NT2/D1 (cell line): ENCODE data around the gene ABCA13.
A peak's percentile ranks its signal among the peaks of the same experiment; 100 is the strongest.

Source experiments
- DNase-seq: peaks from one replicate; pipeline ENCODE4 v3.0.0-alpha.2; 2011; ENCODE audit warnings: low read depth, low spot score
- H3K27me3 ChIP-seq: 2 replicates; pipeline ENCODE4 v1.6.0; 2011; ENCODE audit warnings: mild to moderate bottlenecking; ENCODE audit not compliant: insufficient read length, insufficient read depth
- H3K36me3 ChIP-seq: 2 replicates; pipeline ENCODE4 v1.6.1; 2011; ENCODE audit warnings: mild to moderate bottlenecking, low read length, mixed read lengths; ENCODE audit not compliant: insufficient read depth, insufficient read length
- H3K4me1 ChIP-seq: 2 replicates; pipeline ENCODE4 v1.5.1; 2011; ENCODE audit not compliant: insufficient read depth, insufficient read length
- H3K4me3 ChIP-seq: 2 replicates; pipeline ENCODE4 v1.5.1; 2011; ENCODE audit warnings: low read depth; ENCODE audit not compliant: insufficient read length
- H3K9ac ChIP-seq: 2 replicates; pipeline ENCODE4 v1.6.0; 2011; ENCODE audit warnings: low read depth; ENCODE audit not compliant: insufficient read length
- H3K9me3 ChIP-seq: 2 replicates; pipeline ENCODE4 v1.5.1; 2011; ENCODE audit warnings: mild to moderate bottlenecking, low read length; ENCODE audit not compliant: insufficient read depth
- SUZ12 ChIP-seq: IDR thresholded peaks from 2 replicates; pipeline ENCODE4 v1.6.1; 2011; ENCODE audit not compliant: insufficient read length, insufficient read depth; ENCODE audit errors: extremely low read depth
- YY1 ChIP-seq: IDR thresholded peaks from 2 replicates; pipeline ENCODE4 v1.6.1; 2011; ENCODE audit not compliant: insufficient read length, insufficient read depth
- ZNF274 ChIP-seq: IDR thresholded peaks from 2 replicates; pipeline ENCODE4 v1.6.1; 2011; ENCODE audit warnings: mild to moderate bottlenecking, low read depth, low read length

Gene ABCA13, protein sequence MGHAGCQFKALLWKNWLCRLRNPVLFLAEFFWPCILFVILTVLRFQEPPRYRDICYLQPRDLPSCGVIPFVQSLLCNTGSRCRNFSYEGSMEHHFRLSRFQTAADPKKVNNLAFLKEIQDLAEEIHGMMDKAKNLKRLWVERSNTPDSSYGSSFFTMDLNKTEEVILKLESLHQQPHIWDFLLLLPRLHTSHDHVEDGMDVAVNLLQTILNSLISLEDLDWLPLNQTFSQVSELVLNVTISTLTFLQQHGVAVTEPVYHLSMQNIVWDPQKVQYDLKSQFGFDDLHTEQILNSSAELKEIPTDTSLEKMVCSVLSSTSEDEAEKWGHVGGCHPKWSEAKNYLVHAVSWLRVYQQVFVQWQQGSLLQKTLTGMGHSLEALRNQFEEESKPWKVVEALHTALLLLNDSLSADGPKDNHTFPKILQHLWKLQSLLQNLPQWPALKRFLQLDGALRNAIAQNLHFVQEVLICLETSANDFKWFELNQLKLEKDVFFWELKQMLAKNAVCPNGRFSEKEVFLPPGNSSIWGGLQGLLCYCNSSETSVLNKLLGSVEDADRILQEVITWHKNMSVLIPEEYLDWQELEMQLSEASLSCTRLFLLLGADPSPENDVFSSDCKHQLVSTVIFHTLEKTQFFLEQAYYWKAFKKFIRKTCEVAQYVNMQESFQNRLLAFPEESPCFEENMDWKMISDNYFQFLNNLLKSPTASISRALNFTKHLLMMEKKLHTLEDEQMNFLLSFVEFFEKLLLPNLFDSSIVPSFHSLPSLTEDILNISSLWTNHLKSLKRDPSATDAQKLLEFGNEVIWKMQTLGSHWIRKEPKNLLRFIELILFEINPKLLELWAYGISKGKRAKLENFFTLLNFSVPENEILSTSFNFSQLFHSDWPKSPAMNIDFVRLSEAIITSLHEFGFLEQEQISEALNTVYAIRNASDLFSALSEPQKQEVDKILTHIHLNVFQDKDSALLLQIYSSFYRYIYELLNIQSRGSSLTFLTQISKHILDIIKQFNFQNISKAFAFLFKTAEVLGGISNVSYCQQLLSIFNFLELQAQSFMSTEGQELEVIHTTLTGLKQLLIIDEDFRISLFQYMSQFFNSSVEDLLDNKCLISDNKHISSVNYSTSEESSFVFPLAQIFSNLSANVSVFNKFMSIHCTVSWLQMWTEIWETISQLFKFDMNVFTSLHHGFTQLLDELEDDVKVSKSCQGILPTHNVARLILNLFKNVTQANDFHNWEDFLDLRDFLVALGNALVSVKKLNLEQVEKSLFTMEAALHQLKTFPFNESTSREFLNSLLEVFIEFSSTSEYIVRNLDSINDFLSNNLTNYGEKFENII (N-terminal part only)

DNA sequence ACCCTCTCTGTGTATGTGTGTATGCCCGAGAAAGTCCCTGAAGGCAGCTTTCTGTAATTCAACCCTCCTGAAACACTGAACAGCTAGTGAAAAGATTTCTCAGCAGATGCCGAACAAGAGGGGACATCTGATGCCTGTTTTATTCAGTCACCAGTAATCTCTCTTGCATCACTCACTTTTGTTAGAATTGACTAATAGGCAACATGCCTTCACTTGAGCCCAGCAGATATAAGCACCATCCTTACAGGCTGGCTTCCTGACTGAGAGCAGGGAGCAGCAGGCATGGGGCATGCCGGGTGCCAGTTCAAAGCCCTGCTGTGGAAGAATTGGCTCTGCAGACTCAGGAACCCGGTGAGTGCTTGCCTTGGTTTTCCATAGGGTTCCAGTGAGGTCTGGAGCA is at the start of gene ABCA13:
ABCA13 (plus strand) TSS at position 257 of the 400 bp plus-strand sequence; CDS start at position 283, 26 bp downstream.
- no peak for TF ChIP-seq SUZ12
- no peak for TF ChIP-seq YY1
- TF ChIP-seq ZNF274 = no peak
- no peaks in the 10 kb centered on the region for H3K36me3 ChIP-seq
- no peak for DNase-seq
- no peak within 1 kb of the TSS for H3K9ac ChIP-seq
- H3K4me3 ChIP-seq = no peak within 1 kb of the TSS
- no peaks in the 10 kb centered on the region for H3K27me3 ChIP-seq
- H3K9me3 ChIP-seq = peaks cover 12% of the 10 kb centered on the region; the same call in 1 of the 2 replicates
- H3K4me1 ChIP-seq = no peaks in the 10 kb centered on the region

DNA sequence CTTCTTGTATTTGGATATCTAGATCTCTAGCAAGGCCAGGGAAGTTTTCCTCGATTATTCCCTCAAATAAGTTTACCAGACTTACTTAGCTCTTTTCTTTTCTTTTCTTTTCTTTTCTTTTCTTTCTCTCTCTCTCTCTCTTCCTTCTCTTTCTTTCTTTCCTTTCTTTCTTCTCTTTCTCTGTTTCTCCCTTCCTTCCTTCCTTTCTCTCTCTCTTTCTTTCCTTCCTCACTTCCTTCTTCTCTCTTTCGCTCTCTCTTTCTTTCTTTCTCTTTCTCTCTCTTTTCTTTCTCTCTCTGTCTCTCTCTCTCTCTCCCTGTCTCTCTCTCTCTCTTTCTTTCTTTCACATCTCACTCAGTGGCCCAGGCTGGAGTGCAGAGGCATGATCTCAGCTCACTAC is 45.2 kb upstream of the ABCA13 start:
- no peak for TF ChIP-seq YY1
- no peak for TF ChIP-seq ZNF274
- TF ChIP-seq SUZ12 = no peak
- Histone ChIP-seq H3K4me1 (peaks cover 2% of the 10 kb centered on the region), H3K27me3 (no peaks in the 10 kb centered on the region), H3K9me3 (0 out of 2 replicates have a peak, but pooled peaks cover 3% of the 10 kb centered on the region), H3K36me3 (no peaks in the 10 kb centered on the region), H3K9ac (no peak overlapping the region), H3K4me3 (no peak overlapping the region)
- DNase-seq = no peak

DNA sequence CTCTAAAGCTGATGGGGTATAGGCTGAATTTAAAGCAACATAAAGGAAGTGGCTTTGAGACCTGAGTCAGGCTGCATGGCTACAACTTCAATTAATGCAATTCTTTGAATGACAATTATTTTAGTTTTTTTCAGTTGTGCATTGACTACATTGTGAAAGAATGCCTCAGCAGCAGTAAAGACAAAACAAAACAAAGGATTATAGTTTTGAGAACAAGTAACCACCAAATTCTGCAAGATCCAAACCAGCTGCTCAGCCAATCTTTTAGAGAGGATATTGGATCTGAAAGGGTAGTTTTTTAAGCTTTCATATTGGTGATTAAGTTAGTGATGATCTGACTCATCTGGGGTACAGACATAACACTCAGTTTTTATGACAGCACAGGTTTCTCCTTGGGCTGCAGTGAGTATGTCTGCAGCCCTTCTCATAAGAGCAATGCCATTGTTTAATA is 40.6 kb upstream of the ABCA13 start:
- H3K9me3 ChIP-seq = peaks cover 5% of the 10 kb centered on the region; the same call in 1 of the 2 replicates
- H3K9ac ChIP-seq = no peak overlapping the region
- no peak for TF ChIP-seq SUZ12
- no peak for TF ChIP-seq ZNF274
- no peak for TF ChIP-seq YY1
- DNase-seq = no peak
- H3K4me1 ChIP-seq = peaks cover 2% of the 10 kb centered on the region
- H3K27me3 ChIP-seq = no peaks in the 10 kb centered on the region
- H3K36me3 ChIP-seq = no peaks in the 10 kb centered on the region
- H3K4me3 ChIP-seq = no peak overlapping the region

DNA sequence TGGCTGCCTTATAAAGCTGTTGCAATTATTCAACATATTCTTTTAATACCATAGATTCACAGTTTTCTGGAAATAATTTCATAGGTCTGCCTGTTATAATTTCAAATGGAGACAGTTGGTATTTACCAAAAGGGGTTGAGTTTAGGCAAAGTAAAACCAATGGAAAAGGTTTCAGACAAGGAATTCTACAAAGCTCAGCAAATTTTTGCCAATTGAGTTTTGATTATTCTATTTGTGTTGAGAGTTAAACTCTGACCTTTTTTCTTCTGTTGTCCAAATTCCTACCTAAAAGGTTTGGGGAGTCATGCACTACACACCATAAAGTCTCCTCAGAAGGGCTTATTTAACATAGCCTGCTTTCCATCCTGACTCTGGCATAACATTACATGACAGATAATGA is 38.5 kb upstream of the ABCA13 start:
- Histone ChIP-seq H3K27me3 (no peaks in the 10 kb centered on the region), H3K9me3 (peaks cover 15% of the 10 kb centered on the region), H3K9ac (no peak overlapping the region), H3K4me3 (no peak overlapping the region), H3K36me3 (no peaks in the 10 kb centered on the region), H3K4me1 (peaks cover 2% of the 10 kb centered on the region)
- DNase-seq = no peak
- TF ChIP-seq YY1 (no peak), SUZ12 (no peak), ZNF274 (no peak)

DNA sequence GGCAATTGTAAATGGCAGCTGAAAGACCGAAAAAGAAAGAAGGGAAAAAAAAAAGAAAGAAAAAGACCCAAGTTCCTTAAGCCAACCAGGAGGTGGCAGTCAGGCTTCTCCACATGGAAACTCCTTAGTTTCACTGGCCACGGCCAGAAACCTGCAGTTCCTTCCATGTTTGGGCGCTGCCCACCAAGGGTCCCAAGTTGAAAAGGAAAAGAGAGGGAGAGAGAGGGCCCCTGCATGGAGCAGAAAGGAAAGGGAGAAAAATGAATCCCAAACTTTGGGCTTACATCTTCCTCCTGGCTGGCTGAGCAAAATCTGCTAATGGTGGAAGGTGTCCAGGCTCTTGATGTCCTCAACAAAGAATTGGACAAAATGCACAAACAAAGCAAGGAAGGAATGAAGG is 31.8 kb upstream of the ABCA13 start:
- Histone ChIP-seq H3K36me3 (no peaks in the 10 kb centered on the region), H3K4me1 (no peaks in the 10 kb centered on the region), H3K4me3 (no peak overlapping the region), H3K27me3 (no peaks in the 10 kb centered on the region), H3K9me3 (peaks cover 57% of the 10 kb centered on the region), H3K9ac (no peak overlapping the region)
- no peak for TF ChIP-seq SUZ12
- TF ChIP-seq ZNF274 = no peak
- TF ChIP-seq YY1 = no peak
- peak; percentile 33 for DNase-seq

DNA sequence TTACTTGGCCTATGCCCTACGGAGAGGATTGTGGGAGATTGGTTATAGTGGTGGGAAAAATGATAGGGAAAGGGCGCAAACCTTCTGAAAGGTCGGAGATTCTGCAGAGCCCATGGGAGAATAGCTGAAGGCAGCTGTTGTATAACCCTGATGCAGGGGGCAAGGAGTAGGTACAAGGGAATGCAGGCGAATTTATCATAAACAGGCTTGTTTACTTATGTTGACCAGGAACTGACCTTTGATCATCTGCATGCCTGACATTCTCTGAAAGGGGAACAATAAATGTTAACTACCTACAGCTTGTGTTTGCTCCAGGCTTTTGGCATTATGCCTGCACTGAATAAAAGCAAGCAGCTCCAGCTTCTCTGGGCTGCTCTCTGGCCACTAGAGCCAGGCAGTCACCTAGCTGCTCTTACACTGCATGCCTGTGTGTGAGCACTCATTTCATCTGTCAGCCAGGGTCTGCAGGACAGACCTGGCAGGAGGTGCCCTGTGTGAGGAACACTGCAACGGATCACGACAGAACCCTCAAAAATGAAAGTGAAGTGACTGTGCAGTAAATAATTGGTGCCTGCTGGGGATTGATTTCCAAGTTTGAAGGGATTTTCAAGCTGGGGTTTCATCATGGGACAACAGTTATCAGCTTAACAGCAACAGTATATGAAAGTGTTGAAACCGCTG is 31.1 kb upstream of the ABCA13 start:
- H3K4me1 ChIP-seq = no peaks in the 10 kb centered on the region
- peaks cover 61% of the 10 kb centered on the region for H3K9me3 ChIP-seq
- H3K4me3 ChIP-seq = no peak overlapping the region
- H3K27me3 ChIP-seq = no peaks in the 10 kb centered on the region
- no peak overlapping the region for H3K9ac ChIP-seq
- no peak for DNase-seq
- no peaks in the 10 kb centered on the region for H3K36me3 ChIP-seq
- TF ChIP-seq ZNF274 = no peak
- no peak for TF ChIP-seq YY1
- no peak for TF ChIP-seq SUZ12
